CD4-positive, alpha-beta T cell treated with Interferon gamma for 1 hour (primary cell): ENCODE results near the gene GAA.

ENCODE experiments used
- DNase-seq: peaks from one replicate; pipeline ENCODE4 v3.0.0-alpha.2; 2020

The GAA gene

GRCh38 chr17:80104956-80105375 lies 3.6 kb downstream of the GAA start:
- DNase-seq = no peak

- DNase-seq = no peak
These were observed 4.4 kb downstream of the GAA start for GRCh38 chr17:80105762-80106161.

GRCh38 chr17:80106176-80106575 lies 4.8 kb downstream of the GAA start:
- no peak for DNase-seq

- DNase-seq = no peak
These were observed 5.4 kb downstream of the GAA start for GRCh38 chr17:80106751-80107150.

- no peak for DNase-seq
These were observed 6.0 kb downstream of the GAA start for GRCh38 chr17:80107231-80108021.

GRCh38 chr17:80108036-80108971 lies 6.9 kb downstream of the GAA start:
- no peak for DNase-seq

- no peak for DNase-seq
These were observed 7.8 kb downstream of the GAA start for GRCh38 chr17:80109066-80109660.

- no peak for DNase-seq
These were observed 8.5 kb downstream of the GAA start for GRCh38 chr17:80109713-80110446.

- no peak for DNase-seq
These were observed 9.0 kb downstream of the GAA start for GRCh38 chr17:80110447-80110812.

- no peak for DNase-seq
These were observed 9.7 kb downstream of the GAA start for GRCh38 chr17:80110927-80111701.

GRCh38 chr17:80111702-80112470 lies 10.5 kb downstream of the GAA start:
- DNase-seq = no peak

GRCh38 chr17:80112471-80113032 lies 11.2 kb downstream of the GAA start:
- DNase-seq = no peak

- DNase-seq = no peak
These were observed 11.7 kb downstream of the GAA start for GRCh38 chr17:80113033-80113484.

- no peak for DNase-seq
These were observed 13.4 kb downstream of the GAA start for GRCh38 chr17:80114758-80115157.

GRCh38 chr17:80115159-80115558 lies 13.8 kb downstream of the GAA start:
- DNase-seq = no peak

- no peak for DNase-seq
These were observed 15.0 kb downstream of the GAA start for GRCh38 chr17:80116276-80116920.

GRCh38 chr17:80116921-80117380 lies 15.6 kb downstream of the GAA start:
- no peak for DNase-seq

- no peak for DNase-seq
These were observed 16.4 kb downstream of the GAA start for GRCh38 chr17:80117491-80118401.
